Iris pigment epithelial cell (primary cell): ENCODE results near the gene PATJ.
"Not testable (repeated sequence)": the region's sequence is repeated elsewhere in the genome, so short reads cannot be mapped to it uniquely, and the experiment has no call there.

Experiments used
- DNase-seq: peaks from one replicate; pipeline ENCODE4 v3.0.0-alpha.2; 2011; ENCODE audit warnings: low read depth

PATJ gene

DNA sequence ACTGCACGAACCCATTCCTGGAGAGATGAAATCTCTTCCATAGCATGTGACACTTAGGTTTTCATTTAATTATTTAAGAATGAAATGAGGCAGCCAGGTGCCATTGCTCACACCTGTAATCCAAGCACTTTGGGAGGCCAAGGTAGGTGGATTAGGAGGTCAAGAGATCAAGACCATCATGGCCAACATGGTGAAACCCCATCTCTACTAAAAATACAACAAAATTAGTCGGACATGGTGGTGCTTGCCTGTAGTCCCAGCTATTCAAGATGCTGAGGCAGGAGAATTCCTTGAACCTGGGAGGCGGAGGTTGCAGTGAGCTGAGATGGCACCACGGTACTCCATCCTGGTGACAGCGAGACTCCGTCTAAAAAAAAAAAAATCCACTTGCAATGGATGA is 470.1 kb downstream of the PATJ start:
- DNase-seq = no peak

DNA sequence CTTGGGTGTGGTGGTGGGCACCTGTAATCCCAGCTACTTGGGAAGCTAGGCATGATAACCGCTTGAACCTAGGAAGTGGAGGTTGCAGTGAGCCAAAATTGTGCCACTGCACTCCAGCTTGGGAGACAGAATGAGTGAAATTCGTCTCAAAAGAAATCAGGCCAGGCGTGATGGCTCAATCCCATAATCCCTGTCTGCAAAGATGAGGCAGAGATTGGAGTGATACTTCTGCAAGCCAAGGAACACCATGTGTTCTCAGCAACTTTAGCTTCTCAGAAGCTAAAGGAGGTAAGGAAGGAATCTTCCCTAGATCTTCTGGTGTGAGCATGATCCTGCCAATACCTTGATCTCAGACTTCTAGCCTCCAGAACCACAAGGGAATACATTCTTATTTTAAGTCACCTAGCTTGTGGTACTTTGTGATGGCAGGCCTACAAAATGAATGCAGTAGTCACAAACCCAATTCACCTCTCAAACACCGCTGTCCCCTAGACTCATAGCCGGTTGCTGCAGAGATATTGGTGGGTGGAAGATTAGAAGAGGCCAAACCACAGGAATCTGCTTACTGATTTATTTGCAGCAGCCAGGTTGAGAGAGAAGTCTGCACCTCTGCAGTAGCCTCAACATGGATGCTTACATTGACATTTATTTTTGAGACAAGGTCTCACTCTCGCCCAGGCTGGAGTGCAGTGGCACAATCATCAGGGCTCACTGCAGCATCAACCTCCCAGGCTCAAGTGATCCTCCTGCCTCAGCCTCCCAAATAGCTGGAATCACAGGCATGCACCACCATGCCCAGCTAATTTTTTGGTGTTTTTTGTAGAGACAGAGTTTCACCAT is 471.0 kb downstream of the PATJ start:
- DNase-seq = no peak

DNA sequence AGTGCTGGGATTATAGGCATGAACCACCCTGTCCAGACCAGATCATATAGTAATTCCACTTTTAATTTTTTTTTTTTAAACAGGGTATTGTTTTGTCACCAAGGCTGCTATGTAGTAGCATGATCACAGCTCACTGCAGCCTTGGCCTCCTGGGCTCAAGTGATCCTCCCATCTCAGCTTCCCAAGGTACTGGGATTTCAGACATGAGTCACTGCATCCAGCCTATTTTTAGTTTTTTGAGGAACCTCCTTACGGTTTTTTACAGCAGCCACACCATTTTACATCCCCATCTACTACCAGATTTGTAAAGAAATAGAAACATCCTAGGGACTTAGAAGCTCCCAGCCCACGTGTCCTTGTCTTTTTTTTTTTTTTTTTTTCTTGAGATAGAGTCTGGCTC is 476.3 kb downstream of the PATJ start:
- DNase-seq = no peak

DNA sequence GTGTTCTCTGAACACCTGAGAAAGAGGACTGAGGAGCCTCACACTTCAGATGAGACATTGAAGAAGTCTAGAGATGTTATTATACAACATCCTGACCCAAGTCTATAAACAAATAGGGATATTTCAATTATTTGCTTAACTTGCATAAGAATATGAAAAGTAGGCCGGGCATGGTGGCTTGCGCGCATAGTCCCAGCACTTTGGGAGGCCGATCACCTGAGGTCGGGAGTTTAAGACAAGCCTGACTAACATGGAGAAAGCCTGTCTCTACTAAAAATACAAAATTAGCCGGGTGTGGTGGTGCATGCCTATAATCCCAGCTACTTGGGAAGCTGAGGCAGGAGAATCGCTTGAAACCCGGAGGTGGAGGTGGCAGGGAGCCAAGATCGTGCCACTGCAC is 478.2 kb downstream of the PATJ start:
- DNase-seq = not testable (repeated sequence)

DNA sequence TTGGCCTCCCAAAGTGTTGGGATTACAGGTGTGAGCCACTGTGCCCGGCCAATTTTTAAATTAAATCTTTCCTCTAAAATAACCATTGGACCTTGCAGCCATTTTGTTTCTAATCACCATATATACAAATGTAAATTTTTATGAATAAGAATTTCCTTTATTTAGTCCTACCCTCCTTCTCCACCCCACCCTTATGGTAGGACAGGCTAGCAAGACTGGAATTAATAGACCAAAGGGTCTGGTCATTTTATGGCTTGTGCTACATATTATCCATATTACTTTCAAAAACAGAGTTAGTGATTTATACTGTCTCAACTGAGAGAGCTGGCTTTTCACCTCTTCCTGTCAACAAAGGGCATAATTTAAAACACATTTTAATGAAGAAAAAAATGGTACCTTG is 478.9 kb downstream of the PATJ start:
- no peak for DNase-seq

DNA sequence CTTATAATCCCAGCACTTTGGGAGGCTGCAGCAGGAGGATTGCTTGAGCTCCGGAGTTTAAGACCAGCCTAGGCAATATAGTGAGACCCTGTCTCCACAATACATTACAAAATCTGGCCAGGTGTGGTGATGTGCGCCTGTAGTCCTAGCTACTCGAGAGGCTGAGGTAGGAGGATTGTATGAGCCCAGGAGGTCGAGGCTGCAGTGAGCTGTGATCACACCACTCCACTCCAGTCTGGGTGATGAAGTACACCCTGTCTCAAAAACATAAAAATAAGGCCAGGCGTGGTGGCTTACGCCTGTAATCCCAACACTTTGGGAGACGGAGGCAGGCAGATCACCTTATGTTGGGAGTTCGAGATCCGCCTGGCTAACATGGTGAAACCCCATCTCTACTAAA is 480.0 kb downstream of the PATJ start:
- DNase-seq = no peak

DNA sequence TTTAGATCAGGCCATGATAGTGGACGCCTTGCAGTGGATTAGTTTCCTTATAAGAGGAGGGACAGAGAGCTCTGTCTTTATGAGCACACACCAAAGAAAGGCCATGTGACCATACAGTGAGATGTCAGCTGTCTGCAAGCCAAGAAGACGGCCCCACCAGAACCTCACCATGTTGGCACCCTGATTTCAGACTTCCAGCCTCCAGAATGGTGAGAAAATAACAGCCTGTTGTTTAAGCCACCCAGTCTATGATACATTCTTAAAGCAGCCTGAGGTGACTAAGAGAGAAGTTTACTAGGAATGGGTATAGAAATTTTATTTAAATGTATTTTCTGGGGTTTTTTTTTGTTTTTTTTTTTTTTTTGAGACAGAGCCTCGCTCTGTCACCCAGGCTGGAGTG is 481.9 kb downstream of the PATJ start:
- no peak for DNase-seq

DNA sequence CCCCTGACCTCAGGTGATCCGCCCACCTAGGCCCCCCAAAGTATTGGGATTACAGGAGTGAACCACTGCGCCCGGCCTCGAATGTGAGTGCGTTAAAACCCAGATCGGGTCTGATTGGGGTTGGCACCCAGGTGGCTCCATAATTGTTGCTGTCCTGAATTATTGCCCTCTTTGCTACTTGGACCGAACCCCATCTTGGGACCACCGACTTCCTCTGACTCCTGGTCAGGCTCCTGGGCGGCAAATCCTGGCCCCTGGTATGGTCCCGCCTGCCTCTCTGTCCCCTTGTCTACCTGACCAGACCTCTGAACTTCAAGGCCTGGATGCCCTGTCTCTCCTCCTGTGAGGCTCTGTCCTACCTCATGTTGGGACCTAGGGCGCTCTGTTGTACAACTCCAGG is 485.2 kb downstream of the PATJ start:
- no peak for DNase-seq
